Vagina (tissue), 2 donors: Measurements from ENCODE around the gene CNTROB. TPM values are rescaled to one million over a fixed set of nuclear protein-coding genes. Genes with fewer than 3 reads are reported as not detected.

Experiments
- DNase-seq, 2 donors: peaks; one replicate each; pipeline ENCODE4 v3.0.0-alpha.2; 2017; ENCODE audit errors: extremely low spot score in 2 of 2
- H3K27ac ChIP-seq: fragments of 200-600 bp; sonication (generic); one replicate; pipeline ENCODE4 v1.5.1; 2019
- H3K27me3 ChIP-seq: fragments of 200-600 bp; sonication (generic); one replicate; pipeline ENCODE4 v1.5.1; 2019
- H3K36me3 ChIP-seq, 2 donors: fragments of 200-600 bp; sonication (generic); one replicate each; pipeline ENCODE4 v1.5.1; 2017 to 2019
- H3K4me1 ChIP-seq: fragments of 200-600 bp; sonication (generic); one replicate; pipeline ENCODE4 v1.5.1; 2019
- H3K4me3 ChIP-seq, 2 donors: fragments of 200-600 bp; sonication (generic); 1 replicate in 1 of 2; 2 replicates in 1 of 2; pipeline ENCODE4 v1.5.1; 2016 to 2019
- H3K9me3 ChIP-seq: fragments of 200-600 bp; sonication (generic); one replicate; pipeline ENCODE4 v1.5.1; 2019
- CTCF ChIP-seq, 3 experiments: fragments of 450-650 bp in 2 of 3; fragments of 200-600 bp in 1 of 3; sonication (generic) in 1 of 3; IDR thresholded peaks; one replicate each; pipeline ENCODE4 v1.5.1; 2017 to 2019; ENCODE audit warnings: antibody characterized with exemption in 3 of 3, mild to moderate bottlenecking in 2 of 3, moderate library complexity in 2 of 3
- POLR2A ChIP-seq, 2 donors: fragments of 450-650 bp; IDR thresholded peaks; one replicate each; pipeline ENCODE4 v1.6.1; 2017; ENCODE audit warnings: antibody characterized with exemption in 2 of 2, mild to moderate bottlenecking in 2 of 2, moderate library complexity in 2 of 2
- POLR2AphosphoS5 ChIP-seq, 2 donors: sonication (generic); formaldehyde crosslinking; IDR thresholded peaks; one replicate each; pipeline ENCODE4 v1.9.0; 2017; ENCODE audit warnings: antibody characterized with exemption in 2 of 2, mild to moderate bottlenecking in 2 of 2, low read depth in 1 of 2; ENCODE audit not compliant: insufficient read depth in 1 of 2
- intact Hi-C: fragments of 100-400 bp; cut with DNase I; formaldehyde crosslinking; loops from one replicate; pipeline ENCODE4 v1.15.1; 2023
- total RNA-seq: library from RNA; depleted of rRNA; stranded (reverse); fragments of >200 nt; gene quantifications from one replicate; pipeline ENCODE4 v1.2.3, GENCODE V29; 2016

The CNTROB gene
- total RNA-seq, 1 donor from 2014 or later = 20.9 TPM

DNA sequence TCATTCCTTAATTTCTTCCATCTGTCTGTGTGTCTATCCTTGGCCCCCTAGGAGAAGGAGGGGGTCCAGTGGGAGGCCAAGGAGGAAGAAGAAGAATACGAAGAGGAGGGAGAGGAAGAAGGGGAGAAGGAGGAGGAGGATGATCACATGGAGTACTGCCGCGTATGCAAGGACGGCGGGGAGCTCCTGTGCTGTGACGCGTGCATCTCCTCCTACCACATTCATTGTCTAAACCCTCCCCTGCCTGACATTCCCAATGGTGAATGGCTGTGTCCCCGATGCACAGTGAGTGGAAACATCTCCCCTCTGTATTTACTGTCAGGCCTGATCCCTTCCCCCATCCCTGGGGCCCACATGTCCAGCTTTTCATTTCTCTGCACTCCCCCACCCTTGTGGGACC is 37.1 kb upstream of the CNTROB start:
- Histone ChIP-seq H3K4me1 (peaks cover 3% of the 10 kb centered on the region), H3K27ac (no peak overlapping the region), H3K27me3 (no peaks in the 10 kb centered on the region), H3K4me3 (no peak overlapping the region), H3K9me3 (no peaks in the 10 kb centered on the region), H3K36me3 (peaks cover 0 to 88% of the 10 kb centered on the region in 2 donors)
- intact Hi-C loops = no loop called here
- TF ChIP-seq POLR2AphosphoS5 (IDR thresholded peaks at IDR 0.05; ENCODE audit: insufficient read depth in 1 of 2, low read depth in 1 of 2) (no peak), CTCF (IDR thresholded peaks at IDR 0.05) (no peak), POLR2A (IDR thresholded peaks at IDR 0.05) (no peak)
- DNase-seq = no peak

GRCh38 chr17:7897090-7897489 is 34.9 kb upstream of the CNTROB start:
- no peaks in the 10 kb centered on the region for H3K4me1 ChIP-seq
- TF ChIP-seq CTCF (IDR thresholded peaks at IDR 0.05) (no peak), POLR2A (IDR thresholded peaks at IDR 0.05) (no peak), POLR2AphosphoS5 (IDR thresholded peaks at IDR 0.05; ENCODE audit: insufficient read depth in 1 of 2, low read depth in 1 of 2) (no peak)
- H3K4me3 ChIP-seq = no peak overlapping the region
- H3K36me3 ChIP-seq = peaks cover 0 to 94% of the 10 kb centered on the region in 2 donors
- H3K27me3 ChIP-seq = no peaks in the 10 kb centered on the region
- no peak overlapping the region for H3K27ac ChIP-seq
- H3K9me3 ChIP-seq = no peaks in the 10 kb centered on the region
- DNase-seq = no peak
- intact Hi-C loops = no loop called here

GRCh38 chr17:7897773-7898172 is 34.2 kb upstream of the CNTROB start:
- TF ChIP-seq POLR2A (IDR thresholded peaks at IDR 0.05) (no peak), POLR2AphosphoS5 (IDR thresholded peaks at IDR 0.05; ENCODE audit: insufficient read depth in 1 of 2, low read depth in 1 of 2) (no peak), CTCF (IDR thresholded peaks at IDR 0.05) (peak in 1 of 3 experiments; percentile 27)
- Histone ChIP-seq H3K27ac (no peak overlapping the region), H3K27me3 (no peaks in the 10 kb centered on the region), H3K36me3 (peaks cover 0 to 96% of the 10 kb centered on the region in 2 donors), H3K9me3 (no peaks in the 10 kb centered on the region), H3K4me1 (no peaks in the 10 kb centered on the region), H3K4me3 (no peak overlapping the region)
- intact Hi-C loops = no loop called here
- no peak for DNase-seq

GRCh38 chr17:7903154-7904103 is 28.6 kb upstream of the CNTROB start:
- no peaks in the 10 kb centered on the region for H3K9me3 ChIP-seq
- intact Hi-C loops = no loop called here
- TF ChIP-seq POLR2A (IDR thresholded peaks at IDR 0.05) (no peak), CTCF (IDR thresholded peaks at IDR 0.05) (no peak), POLR2AphosphoS5 (IDR thresholded peaks at IDR 0.05; ENCODE audit: insufficient read depth in 1 of 2, low read depth in 1 of 2) (no peak)
- peaks cover 0 to 100% of the 10 kb centered on the region in 2 donors for H3K36me3 ChIP-seq
- H3K27ac ChIP-seq = no peak overlapping the region
- DNase-seq = no peak
- no peaks in the 10 kb centered on the region for H3K4me1 ChIP-seq
- H3K4me3 ChIP-seq = no peak overlapping the region
- no peaks in the 10 kb centered on the region for H3K27me3 ChIP-seq

DNA sequence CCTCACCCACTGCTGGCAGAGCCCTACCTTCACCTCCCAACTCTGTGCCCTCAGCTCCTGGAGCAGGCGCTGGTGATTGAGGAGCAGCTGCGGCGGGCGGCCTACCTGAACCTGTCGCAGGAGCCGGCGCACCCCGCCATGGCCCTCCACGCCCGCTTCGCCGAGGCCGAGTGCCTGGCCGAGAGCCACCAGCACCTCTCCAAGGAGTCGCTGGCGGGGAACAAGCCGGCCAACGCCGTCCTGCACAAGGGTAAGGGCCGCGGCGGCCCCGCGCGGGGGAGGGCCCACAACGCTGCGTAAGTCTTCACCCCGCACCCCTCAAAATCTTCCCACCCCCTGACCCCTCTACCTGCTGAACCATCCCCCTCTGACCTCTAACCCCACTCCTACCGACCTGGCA is 22.9 kb upstream of the CNTROB start:
- Histone ChIP-seq H3K9me3 (no peaks in the 10 kb centered on the region), H3K36me3 (peaks cover 0 to 80% of the 10 kb centered on the region in 2 donors), H3K27me3 (no peaks in the 10 kb centered on the region), H3K4me3 (no peak overlapping the region), H3K27ac (no peak overlapping the region), H3K4me1 (no peaks in the 10 kb centered on the region)
- no peak for DNase-seq
- intact Hi-C loops = no loop called here
- TF ChIP-seq CTCF (IDR thresholded peaks at IDR 0.05) (no peak), POLR2A (IDR thresholded peaks at IDR 0.05) (no peak), POLR2AphosphoS5 (IDR thresholded peaks at IDR 0.05; ENCODE audit: insufficient read depth in 1 of 2, low read depth in 1 of 2) (no peak)
